HepG2 (cell line): ENCODE results near the gene GZMH. TPM values are rescaled to one million over a fixed set of nuclear protein-coding genes. Genes with fewer than 3 reads are reported as not detected.

Experiments used
- ATAC-seq: fragments of 200-7000 bp; cut with Tn5 transposase; 3 replicates; pipeline ENCODE4 v1.9.1; 2020; ENCODE audit warnings: mild to moderate bottlenecking, moderate library complexity
- BruUV-seq: library from RNA; stranded (reverse); fragments of 400-500 nt; replicated peaks from 2 replicates; lab custom pipeline; 2021; lab: Mats Ljungman, UMichigan
- CTCF ChIA-PET: fragments of 300-600 bp; formaldehyde crosslinking; extraction: SDS; loops from one replicate; lab custom pipeline; 2021; ENCODE audit warnings: low total read pairs, inconsistent platforms, low intra/inter-chr PET ratio; lab: Yijun Ruan, JAX
- POLR2A ChIA-PET: fragments of 350-600 bp; sonication (Branson Sonifier 250); formaldehyde crosslinking; loops from one replicate; lab custom pipeline; 2020; ENCODE audit warnings: antibody characterized with exemption, inconsistent platforms; lab: Yijun Ruan, JAX
- DNase-seq: peaks from one replicate; pipeline ENCODE4 v3.0.0-alpha.2; 2015; ENCODE audit warnings: low spot score
- FAIRE-seq: peaks from 3 replicates; lab custom pipeline; 2011; peaks lifted over from hg19 to GRCh38; lab: Jason Lieb, UNC
- H2AFZ ChIP-seq: one replicate; pipeline ENCODE4 v1.6.1; 2011; ENCODE audit warnings: low read length, inconsistent platforms
- H3K27ac ChIP-seq: fragments of 300-600 bp; 3 replicates; pipeline ENCODE4 v1.8.0; 2011; ENCODE audit warnings: mixed run types, mild to moderate bottlenecking, mixed read lengths, low read length, inconsistent platforms; ENCODE audit not compliant: insufficient read depth; ENCODE audit errors: extremely low read length
- H3K27me3 ChIP-seq, 2 experiments: fragments of 200-600 bp in 1 of 2; 2 replicates in 1 of 2; 3 replicates in 1 of 2; pipeline versions ENCODE4 v1.6.0 to v1.8.0; 2011; ENCODE audit warnings: low read length in 2 of 2, mild to moderate bottlenecking in 2 of 2, moderate library complexity in 2 of 2, inconsistent platforms in 1 of 2; ENCODE audit not compliant: insufficient read depth in 2 of 2, control insufficient read depth in 1 of 2
- H3K36me3 ChIP-seq, 2 experiments: fragments of 200-600 bp in 1 of 2; replicated peaks in 1 of 2; 2 replicates in 1 of 2; 3 replicates in 1 of 2; pipeline versions ENCODE4 v1.5.1 to v1.8.0; 2011; ENCODE audit warnings: low read length in 2 of 2, inconsistent platforms in 1 of 2; ENCODE audit not compliant: insufficient read depth in 2 of 2, control insufficient read depth in 1 of 2
- H3K4me1 ChIP-seq: 2 replicates; pipeline ENCODE4 v1.5.1; 2012; ENCODE audit warnings: low read length, inconsistent platforms; ENCODE audit not compliant: insufficient read depth
- H3K4me2 ChIP-seq: 2 replicates; pipeline ENCODE4 v1.6.0; 2011; ENCODE audit warnings: low read depth, low read length, inconsistent platforms
- H3K4me3 ChIP-seq, 3 experiments: fragments of 200-600 bp in 1 of 3; sonication (generic), shearing (Covaris generic) in 1 of 3; replicated peaks in 1 of 3; 2 replicates each; pipeline ENCODE4 v1.5.1; 2011 to 2016; ENCODE audit warnings: low read length in 3 of 3, inconsistent platforms in 2 of 3, low read depth in 2 of 3, mild to moderate bottlenecking in 2 of 3, control low read depth in 1 of 3, mixed read lengths in 1 of 3; ENCODE audit not compliant: insufficient read depth in 1 of 3
- H3K79me2 ChIP-seq: one replicate; pipeline ENCODE4 v1.6.1; 2011; ENCODE audit warnings: low read length, inconsistent platforms; ENCODE audit not compliant: insufficient read depth
- H3K9ac ChIP-seq: 2 replicates; pipeline ENCODE4 v1.6.0; 2011; ENCODE audit warnings: mild to moderate bottlenecking, low read depth, low read length, inconsistent platforms; ENCODE audit not compliant: insufficient read depth
- H3K9me3 ChIP-seq: 2 replicates; pipeline ENCODE4 v1.5.1; 2012; ENCODE audit warnings: mild to moderate bottlenecking, low read length
- H4K20me1 ChIP-seq: 2 replicates; pipeline ENCODE4 v1.6.0; 2011; ENCODE audit warnings: inconsistent platforms, mild to moderate bottlenecking, low read length, moderate library complexity; ENCODE audit not compliant: insufficient read depth
- ATF7 ChIP-seq, 2 experiments: fragments of 450-650 bp in 1 of 2; sonication (generic) in 1 of 2; formaldehyde crosslinking in 1 of 2; IDR thresholded peaks; 2 replicates each; pipeline versions ENCODE4 v1.4.0 to v1.6.1; 2016 to 2020; ENCODE audit warnings: antibody characterized with exemption in 1 of 2, mild to moderate bottlenecking in 1 of 2, missing genetic modification reagents in 1 of 2
- WGBS: methylation state at CpG from one replicate; pipeline ENCODE4 v1.1.6; 2017; ENCODE audit warnings: low lambda C conversion rate; 5-methylcytosine and 5-hydroxymethylcytosine counted together
- in situ Hi-C: cut with HindIII; loops from 2 replicates; pipeline ENCODE4 v1.10.0; 2017; ENCODE audit warnings: low pct_unique_long_range_greater_than_20kb; ENCODE audit not compliant: extremely low pct_ligation_motif_present
- intact Hi-C: fragments of 100-400 bp; cut with micrococcal nuclease; formaldehyde crosslinking; loops from one replicate; pipeline ENCODE4 v1.10.0; 2022; ENCODE audit not compliant: unreplicated experiment
- polyA plus RNA-seq, 8 experiments: library from polyadenylated mRNA; depleted of rRNA in 3 of 8; stranded (reverse) in 7 of 8; unstranded in 1 of 8; fragments of >200 nt; fragmentation: Illumina TruSeq in 4 of 8; extraction: Trizol in 4 of 8; gene quantifications; 2 replicates each; pipeline versions ENCODE4 v1.2.1 to v1.2.3, GENCODE V29; 2011 to 2016; ENCODE audit warnings: low read depth in 4 of 8, missing spikeins in 1 of 8, mixed read lengths in 1 of 8; ENCODE audit not compliant: insufficient read depth in 1 of 8
- total RNA-seq, 5 experiments: library from RNA; depleted of rRNA; stranded (reverse); fragments of >200 nt; fragmentation: Illumina TruSeq; extraction: Trizol; gene quantifications; 2 replicates each; pipeline ENCODE4 v1.2.3, GENCODE V29; 2016; ENCODE audit warnings: low read depth in 1 of 5
- TF ChIP-seq, protein P1 (sequence below): sonication (generic); formaldehyde crosslinking; IDR thresholded peaks from 2 replicates; pipeline ENCODE4 v1.8.0; 2022; ENCODE audit warnings: low read depth, missing genetic modification reagents

GZMH gene
- total and polyA plus RNA-seq, 2 of the 13 experiments (the other 11 are each of a cell fraction or from before 2014, with no cell fraction given): 0.08 TPM; not detected in 1

DNA sequence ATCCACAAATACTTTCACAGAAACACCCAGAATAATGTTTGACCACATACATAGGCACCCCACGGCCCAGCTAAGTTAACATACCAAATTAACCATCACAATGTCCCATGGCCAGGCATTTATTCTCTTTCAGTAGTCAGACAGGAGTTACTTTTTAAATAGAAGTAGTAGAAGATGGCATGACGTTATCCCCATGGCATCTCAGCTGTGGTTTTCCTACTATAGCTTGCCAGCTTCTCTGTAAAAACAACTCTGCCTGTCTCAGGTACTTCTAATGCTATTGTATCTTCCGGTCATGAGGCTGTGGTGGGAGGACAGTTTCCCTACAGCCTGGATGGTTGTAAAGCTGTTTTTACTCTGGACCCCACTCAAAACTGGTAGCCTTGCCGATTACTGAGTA lies 52.7 kb downstream of the GZMH start:
- no TSS peak for BruUV-seq
- ChIA-PET CTCF (no interaction called here), POLR2A (no interaction called here)
- no peaks in the 10 kb centered on the region; a peak in 1 of 5 replicates for H3K27me3 ChIP-seq
- H4K20me1 ChIP-seq: no peaks in the 10 kb centered on the region
- WGBS: 16% methylated on average over 4 of the region's 4 CpGs
- no peak overlapping the region for H3K4me3 ChIP-seq
- H3K9ac ChIP-seq: no peak overlapping the region
- H3K4me2 ChIP-seq: no peak overlapping the region
- FAIRE-seq: no peak
- H3K27ac ChIP-seq: no peak overlapping the region
- TF ChIP-seq ATF7 (IDR thresholded peaks at IDR 0.05) (peak; percentile 53; the same call in 1 of the 2 replicates), ATF7 (CRISPR knock-in tag; IDR thresholded peaks at IDR 0.05) (no peak)
- TF ChIP-seq, protein P1, sequence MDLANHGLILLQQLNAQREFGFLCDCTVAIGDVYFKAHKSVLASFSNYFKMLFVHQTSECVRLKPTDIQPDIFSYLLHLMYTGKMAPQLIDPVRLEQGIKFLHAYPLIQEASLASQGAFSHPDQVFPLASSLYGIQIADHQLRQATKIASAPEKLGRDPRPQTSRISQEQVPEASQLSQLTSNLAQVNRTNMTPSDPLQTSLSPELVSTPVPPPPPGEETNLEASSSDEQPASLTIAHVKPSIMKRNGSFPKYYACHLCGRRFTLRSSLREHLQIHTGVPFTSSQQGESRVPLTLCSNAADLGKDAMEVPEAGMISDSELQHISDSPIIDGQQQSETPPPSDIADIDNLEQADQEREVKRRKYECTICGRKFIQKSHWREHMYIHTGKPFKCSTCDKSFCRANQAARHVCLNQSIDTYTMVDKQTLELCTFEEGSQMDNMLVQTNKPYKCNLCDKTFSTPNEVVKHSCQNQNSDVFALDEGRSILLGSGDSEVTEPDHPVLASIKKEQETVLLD (CRISPR knock-in tag): no peak
- intact Hi-C loops (no loop called here), in situ Hi-C loops (no loop called here)
- no peaks in the 10 kb centered on the region for H3K4me1 ChIP-seq
- H3K9me3 ChIP-seq: no peaks in the 10 kb centered on the region
- H3K36me3 ChIP-seq: no peaks in the 10 kb centered on the region
- no peaks in the 10 kb centered on the region for H3K79me2 ChIP-seq
- no peak overlapping the region for H2AFZ ChIP-seq
- ATAC-seq: no peak
- DNase-seq: no peak

Other genes starting within 250 kb of the GZMH start
- 0.04 TPM in 1 of 2 replicates, not detected in the other for gene NFATC4, start 241.5 kb downstream of the GZMH start, total RNA-seq (2016; rRNA removed; fragmentation: Illumina TruSeq; extraction: Trizol)
- 0.15 and 0.24 TPM in 2 replicates for gene NFATC4, start 241.5 kb downstream of the GZMH start, polyA plus RNA-seq (2011; rRNA removed)
- 1.1 and 1.3 TPM in 2 replicates for gene NYNRIN, start 210.7 kb downstream of the GZMH start, total RNA-seq (2016; rRNA removed; fragmentation: Illumina TruSeq; extraction: Trizol)
- 0.63 and 0.95 TPM in 2 replicates for gene NYNRIN, start 210.7 kb downstream of the GZMH start, polyA plus RNA-seq (2011; rRNA removed)
- gene CBLN3, start 180.0 kb downstream of the GZMH start, total RNA-seq (2016; rRNA removed; fragmentation: Illumina TruSeq; extraction: Trizol): 0.45 and 0.66 TPM in 2 replicates
- gene CBLN3, start 180.0 kb downstream of the GZMH start, polyA plus RNA-seq (2011; rRNA removed): 0.74 and 0.98 TPM in 2 replicates
- 72.2 and 75.7 TPM in 2 replicates for gene KHNYN, start 179.7 kb downstream of the GZMH start, total RNA-seq (2016; rRNA removed; fragmentation: Illumina TruSeq; extraction: Trizol)
- gene KHNYN, start 179.7 kb downstream of the GZMH start, polyA plus RNA-seq (2011; rRNA removed): 52.8 and 76.4 TPM in 2 replicates
- gene SDR39U1, start 166.9 kb downstream of the GZMH start, total RNA-seq (2016; rRNA removed; fragmentation: Illumina TruSeq; extraction: Trizol): 25.0 and 34.4 TPM in 2 replicates
- 129 and 163 TPM in 2 replicates for gene SDR39U1, start 166.9 kb downstream of the GZMH start, polyA plus RNA-seq (2011; rRNA removed)
- not detected in 2 replicates for gene CMA1, start 101.4 kb downstream of the GZMH start, total RNA-seq (2016; rRNA removed; fragmentation: Illumina TruSeq; extraction: Trizol)
- not detected in 2 replicates for gene CMA1, start 101.4 kb downstream of the GZMH start, polyA plus RNA-seq (2011; rRNA removed)
- gene CTSG, start 33.4 kb downstream of the GZMH start, total RNA-seq (2016; rRNA removed; fragmentation: Illumina TruSeq; extraction: Trizol): not detected in 2 replicates
- not detected in 2 replicates for gene CTSG, start 33.4 kb downstream of the GZMH start, polyA plus RNA-seq (2011; rRNA removed)
- gene GZMB, start 24.5 kb upstream of the GZMH start, total RNA-seq (2016; rRNA removed; fragmentation: Illumina TruSeq; extraction: Trizol): not detected in 2 replicates
- 0.10 and 0.12 TPM in 2 replicates for gene GZMB, start 24.5 kb upstream of the GZMH start, polyA plus RNA-seq (2011; rRNA removed)